HG03196 (cell line): ENCODE measurements around the gene SMG9.

ENCODE experiments used
- ATAC-seq: cut with Tn5 transposase; IDR thresholded peaks from one replicate; pipeline ENCODE4 v1.9.1; 2021; ENCODE audit not compliant: unreplicated experiment

Gene SMG9

DNA sequence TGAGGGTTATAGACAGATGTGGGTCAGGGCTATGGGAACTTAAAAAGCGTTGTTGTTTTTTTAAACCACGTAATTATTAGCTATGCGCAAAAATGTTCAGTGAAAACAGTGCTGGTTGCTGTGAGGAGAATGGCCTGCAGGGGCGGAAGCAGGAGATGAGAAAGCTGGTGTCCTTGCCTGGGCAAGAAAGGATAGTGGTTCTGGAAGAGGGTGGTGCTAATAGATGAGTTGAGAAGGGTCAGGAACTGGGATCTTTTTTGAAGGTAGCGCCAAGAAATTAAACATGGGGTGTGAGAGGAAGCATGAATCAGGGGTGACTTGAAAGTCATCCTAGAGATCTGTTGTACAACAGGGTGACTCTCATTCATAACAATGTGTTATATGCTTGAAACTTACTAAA lies 4.8 kb upstream of the SMG9 start:
- ATAC-seq: no peak

DNA sequence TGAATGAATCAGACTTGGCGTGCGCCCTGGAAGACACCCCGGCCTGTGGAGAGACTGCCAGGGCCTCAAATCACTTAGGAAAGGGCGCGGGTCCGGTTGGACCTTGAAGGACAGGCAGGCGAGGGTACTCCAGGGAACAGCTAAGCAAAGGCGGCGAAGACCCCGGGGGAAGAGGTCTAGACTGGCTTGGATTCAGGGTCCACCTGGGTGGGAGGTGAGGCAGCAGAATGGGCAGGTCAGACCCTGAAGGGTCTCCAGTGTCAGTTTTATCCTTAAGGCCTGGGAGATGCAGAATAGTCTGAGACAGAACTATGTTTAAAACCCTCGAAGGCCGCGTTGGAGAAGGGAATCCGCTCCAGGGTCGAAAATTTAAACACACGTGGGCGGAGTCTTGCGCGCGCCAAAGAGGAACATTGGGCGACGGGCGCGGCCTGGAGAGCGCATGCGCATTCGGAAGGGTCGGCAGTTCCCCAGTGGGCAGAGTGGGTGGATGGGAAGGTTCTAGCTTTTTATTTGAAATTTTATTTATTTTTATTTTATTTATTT lies 567 bp upstream of the SMG9 start:
- ATAC-seq: peak; percentile 14

DNA sequence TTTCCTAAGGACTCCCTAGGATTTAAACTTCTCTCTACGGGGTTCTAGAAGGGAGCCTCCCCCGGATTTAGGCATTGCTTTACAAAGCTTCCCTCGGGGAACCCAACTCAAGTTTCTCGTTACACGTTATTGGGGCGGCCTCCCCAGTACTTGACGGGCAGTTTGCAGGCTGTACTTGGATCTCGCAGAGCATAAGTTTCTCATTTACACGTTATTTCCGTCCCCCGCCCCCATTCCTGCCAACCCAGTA lies 584 bp downstream of the SMG9 start:
- ATAC-seq: no peak

DNA sequence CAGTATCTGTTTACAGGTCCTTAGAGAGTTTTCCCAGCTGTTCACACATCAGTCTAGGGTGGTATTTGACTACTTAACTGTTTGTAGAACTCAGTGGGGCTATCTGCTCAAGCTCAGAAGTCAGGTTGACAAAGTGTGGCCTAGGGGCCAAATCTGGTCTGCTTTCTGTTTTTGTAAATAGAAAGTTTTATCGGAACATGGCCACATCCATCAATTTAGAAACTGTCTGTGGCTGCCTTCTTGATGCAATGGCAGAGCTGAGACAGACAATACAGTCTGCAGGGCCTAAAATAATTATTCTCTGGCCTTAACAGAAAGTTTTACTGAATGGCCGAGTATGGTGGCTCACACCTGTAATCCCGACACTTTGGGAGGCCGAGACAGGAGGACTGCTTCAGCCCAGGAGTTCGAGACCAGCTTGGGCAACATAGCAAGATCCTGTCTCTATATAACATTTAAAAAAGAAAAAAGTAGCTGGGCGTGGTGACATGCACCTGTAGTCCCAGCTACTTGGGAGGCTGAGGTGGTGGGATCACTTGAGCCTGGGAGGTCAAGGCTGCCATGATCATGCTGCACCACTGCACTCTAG lies 2.4 kb downstream of the SMG9 start:
- ATAC-seq: no peak

DNA sequence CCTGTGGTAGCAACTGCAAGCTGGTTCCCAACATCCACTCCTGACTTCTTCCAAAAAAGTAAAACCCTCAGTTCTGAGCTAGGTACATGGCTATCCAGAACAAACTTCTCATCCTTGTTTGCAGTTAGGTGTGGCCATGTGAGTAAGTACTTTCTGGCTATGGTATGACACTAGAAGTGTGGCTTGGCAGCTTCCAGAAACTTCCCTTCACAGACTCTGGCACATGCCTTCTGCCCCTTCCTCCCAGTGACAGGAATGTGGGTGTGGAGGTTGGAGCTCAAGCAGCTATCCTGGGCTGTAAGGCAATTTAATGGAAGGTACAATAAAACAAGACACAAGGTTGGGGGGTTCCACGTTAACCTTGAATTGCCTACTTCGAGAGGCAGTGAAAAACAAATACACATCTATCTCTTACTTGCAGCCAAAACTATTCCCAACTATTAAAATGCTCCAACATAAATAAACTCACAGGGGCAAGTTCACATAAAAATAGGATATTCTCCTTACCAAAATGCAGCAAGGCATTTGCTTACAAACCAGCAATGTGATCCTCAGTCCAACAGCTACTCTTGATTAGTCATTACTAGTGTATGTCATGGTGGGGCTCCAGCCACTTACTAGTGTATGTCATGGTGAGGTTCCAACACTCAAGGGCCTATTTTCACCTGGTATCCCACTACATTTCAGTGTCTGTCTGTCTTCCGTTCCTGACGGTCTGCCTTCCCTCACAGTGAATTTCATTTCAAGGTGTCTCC lies 3.1 kb downstream of the SMG9 start:
- ATAC-seq: no peak

DNA sequence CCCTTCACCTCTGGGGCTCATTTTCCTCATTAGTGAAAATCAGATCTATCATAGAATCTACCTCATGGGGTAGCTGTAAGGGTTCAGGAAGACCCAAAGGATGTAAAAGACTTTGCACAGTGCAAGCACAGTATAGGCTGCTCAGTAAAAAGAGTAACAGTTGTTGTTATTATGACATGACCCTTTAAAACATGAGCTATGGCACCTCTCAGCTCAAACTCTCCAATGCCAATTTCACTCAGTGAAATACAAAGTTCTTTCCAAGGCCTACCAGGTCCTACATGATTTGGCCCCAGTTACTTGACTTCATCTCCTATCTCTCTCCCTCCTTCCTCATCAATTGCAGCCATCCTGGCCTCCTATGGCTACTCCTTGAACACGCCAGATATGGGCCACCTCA lies 4.9 kb downstream of the SMG9 start:
- ATAC-seq: no peak

DNA sequence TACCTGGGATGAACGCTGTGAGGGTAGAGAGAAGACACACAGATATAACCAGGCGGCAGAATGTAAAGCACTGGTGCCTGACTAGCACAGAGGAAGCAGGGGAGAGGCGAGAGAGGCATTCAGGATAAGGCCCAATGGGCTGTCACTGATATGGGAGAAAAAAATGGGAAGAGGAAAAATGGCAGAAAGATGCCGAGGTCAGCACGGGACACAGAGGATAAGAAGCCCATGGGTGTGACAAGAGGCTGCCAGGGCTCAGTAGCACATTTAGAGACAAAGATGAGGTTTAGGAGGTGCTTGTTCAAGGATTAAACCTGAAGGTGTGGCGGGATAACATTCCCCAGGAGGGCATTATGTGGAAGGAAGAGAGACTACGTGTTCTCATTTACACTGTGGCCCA lies 5.6 kb downstream of the SMG9 start:
- no peak for ATAC-seq

DNA sequence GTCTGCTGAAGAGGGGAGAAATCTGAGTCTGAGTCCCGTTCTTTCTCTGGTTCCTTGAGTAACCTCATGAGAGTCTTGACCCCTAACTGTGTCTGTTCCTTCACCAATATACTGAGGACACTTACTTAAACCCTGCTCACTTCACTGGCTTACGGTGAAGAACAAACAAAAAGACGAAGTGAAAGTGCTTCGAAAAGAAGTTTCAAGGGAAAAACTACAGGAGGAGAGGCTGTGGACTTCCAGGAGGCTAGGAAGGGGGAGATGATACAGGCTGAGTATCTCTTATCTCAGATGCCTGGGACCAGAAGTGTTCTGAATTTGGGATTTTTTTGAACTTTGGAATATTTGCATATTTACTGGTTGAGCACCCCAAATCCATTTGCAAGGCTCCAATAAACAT lies 6.1 kb downstream of the SMG9 start:
- no peak for ATAC-seq

DNA sequence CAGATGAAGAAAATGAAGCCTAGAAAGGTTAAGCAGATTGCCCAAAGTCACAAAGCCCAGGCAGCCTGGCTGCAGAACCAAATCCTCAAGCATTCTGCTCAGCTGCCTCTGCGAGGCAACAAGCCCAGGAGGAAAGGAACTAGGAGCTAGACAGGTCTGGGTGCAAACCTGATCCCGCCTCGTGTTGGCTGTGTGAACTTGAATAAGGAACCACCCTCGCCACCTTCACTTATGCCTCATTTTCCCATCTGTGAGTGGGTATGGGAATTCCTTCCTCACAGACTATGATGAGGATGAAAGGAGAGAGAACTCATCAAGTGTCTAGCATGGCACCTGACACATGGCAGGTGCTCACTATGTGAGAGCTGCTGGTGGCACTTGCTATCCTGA lies 6.6 kb downstream of the SMG9 start:
- ATAC-seq: no peak

DNA sequence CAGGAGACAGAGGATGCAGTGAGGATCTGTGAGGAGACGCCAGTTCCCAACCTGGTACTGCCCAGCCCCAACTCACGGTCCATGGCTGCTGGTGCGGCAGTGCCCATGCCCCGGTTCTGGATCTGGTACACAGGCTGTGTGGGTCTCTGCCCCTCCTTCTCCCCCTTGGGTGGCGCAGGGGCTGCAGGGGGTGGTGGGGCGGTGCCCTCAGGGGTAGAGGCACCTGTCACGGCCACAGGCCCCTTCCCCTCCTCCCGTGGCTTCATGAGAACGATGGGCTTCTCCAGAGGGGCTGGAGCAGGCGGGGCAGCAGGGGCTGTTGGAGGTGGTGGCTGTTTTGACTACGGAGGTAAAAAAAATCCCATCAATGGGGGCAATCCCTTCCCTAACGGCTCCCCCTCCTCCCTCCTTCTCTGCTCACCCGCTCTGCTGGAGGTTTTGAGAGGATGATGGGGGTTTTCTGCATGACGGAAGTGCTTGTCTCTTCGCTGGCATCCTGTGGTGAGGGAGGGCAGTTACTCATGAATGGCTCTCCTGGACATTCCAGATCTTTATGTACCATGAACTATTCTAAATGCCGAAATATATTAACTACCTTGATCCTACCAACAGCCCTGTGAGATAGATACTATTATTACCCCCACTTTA lies 7.1 kb downstream of the SMG9 start:
- no peak for ATAC-seq

DNA sequence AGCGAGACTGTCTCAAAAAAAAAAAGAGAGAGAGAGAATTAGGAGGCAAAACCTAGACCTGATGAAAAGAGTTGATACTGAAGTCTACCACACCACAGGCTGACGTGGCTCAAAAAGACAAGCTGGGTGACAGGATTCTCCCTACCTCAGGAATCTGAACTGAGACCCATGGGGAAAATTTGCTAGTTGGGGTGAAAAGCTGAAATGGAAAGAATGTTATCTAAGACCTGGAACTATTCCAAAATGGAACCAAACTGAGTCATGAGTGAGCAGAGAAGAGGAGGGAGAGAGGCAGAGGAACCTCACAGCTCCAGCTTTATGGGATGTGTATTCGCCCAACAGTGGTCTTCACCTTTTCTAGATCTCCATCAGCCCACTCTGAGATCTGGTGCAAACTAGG lies 11.7 kb downstream of the SMG9 start:
- no peak for ATAC-seq

DNA sequence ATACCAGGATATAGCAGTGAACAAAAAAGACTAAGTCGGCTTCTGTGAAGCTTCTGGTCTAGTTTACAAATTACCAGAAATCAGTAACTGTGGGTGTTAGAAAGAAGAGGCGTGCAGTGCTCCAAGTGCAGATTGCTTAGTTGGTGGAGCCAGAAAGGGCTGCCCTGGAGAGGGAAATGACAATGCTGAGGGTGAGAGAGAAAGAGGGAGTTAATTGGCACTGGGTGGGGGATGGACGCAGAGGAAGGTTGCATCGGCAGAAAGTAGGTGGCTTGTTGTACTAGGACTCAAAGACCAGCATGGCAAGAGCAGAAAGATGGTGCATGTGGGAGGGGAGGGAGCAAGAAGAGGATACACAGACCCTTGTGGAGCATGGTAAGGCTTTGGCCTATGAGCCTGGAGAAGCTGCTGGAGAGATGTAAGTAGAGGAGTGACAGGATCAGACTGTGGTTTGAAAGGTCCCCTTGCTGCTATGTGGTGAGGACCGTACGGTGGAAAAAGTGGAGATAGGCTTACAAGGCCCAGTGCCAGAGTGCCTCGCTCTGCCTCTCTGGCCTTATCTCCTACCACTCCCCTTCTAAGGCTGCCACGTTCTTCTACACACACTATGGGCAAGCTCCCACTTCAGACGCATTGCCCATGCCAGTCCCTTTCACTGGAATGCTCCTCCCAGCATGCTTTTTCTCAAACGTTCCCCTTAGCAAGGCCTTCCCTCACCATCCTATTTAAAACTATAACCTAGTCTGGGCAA lies 13.5 kb downstream of the SMG9 start:
- ATAC-seq: no peak

DNA sequence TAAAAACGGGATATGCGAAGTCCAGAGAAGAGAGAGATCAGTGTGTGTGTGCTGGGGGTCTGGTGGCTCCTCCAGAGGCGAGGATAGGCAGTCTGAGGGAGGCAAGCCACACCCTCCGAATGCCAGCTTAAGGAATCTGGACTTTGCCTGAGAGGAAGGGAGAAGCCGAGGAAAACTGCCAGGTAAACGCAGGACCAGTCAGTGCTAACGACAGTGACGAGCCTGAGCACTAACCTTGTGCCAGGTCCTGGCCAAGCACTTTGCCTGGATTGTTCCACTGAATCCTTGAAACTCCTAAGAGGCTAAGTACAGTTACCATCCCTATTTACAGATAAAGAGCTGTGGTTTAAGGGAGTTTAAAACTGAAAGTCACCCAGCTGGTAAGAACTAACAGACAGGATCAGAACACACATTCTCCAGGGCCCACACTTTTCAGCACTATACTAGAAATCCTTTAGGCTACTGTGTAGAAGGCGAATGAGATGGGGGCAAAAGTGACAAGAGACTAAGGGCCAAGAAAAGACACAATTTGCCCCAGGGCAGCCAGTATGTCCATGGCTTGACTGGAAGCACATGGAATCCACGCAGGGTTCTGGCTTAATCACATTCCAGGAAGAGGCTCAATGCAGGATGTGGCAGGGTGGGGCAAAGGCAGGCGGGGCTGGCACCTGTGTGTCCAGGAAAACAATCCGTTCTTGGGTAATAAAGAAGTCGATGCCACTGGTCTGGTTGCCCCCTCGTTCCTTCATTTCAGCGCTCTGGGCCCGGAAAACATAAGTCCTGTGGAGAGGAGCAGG lies 15.1 kb downstream of the SMG9 start:
- no peak for ATAC-seq

DNA sequence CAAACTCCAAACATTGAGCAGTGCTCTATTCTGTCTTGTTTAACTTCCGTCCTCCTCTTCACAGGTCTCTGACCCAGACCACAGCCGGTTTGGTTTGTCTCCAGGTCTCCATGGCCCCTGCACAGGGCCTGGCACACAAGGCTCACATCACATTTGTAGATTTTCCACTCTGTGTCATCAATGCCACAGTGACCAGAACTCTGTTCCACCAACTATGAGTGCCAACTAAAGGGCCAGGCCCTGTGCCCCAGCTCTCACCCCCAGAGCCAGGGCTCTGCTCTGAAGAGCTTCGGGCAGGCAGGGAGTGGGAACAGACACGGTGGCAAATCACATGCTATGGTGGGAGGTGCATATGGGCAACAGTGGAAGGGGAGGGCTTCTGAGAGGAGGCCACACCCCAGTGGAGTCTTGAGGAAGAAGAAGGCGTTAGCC lies 16.0 kb downstream of the SMG9 start:
- ATAC-seq: no peak

DNA sequence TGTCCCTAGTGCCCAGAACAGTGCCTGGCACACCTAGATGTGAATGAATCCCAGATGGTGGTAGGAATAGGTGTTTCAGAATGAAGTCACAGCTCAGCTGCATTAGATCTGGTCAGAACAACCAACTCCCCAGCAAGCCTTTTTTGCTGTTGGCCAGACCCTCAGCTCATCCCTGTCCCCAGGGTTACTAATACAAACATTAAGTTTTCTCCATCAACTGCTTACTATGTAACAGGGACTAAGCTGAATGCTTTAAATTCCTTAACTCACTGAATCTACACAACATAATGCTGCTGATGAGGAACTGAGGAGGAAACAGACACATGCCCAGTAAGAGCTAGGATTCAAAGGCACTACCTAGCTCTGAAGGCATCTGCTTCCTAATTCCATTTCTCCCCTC lies 18.8 kb downstream of the SMG9 start:
- no peak for ATAC-seq

DNA sequence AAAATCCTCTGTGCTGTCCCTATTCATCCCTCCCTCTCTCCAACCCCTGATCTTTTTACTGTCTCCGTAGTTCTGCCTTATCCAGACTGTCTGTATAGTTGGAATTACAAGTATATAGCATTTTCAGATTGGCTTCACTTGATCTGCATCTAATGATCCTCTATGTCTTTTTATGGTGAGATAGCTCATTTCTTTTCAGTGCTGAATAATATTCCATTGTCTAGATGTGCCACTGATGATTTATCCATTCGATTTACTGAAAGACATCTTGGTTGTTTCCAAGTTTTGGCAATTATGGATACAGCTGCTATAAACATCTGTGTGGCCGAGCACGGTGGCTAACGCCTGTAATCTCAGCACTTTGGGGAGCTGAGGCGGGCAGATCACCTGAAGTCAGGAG lies 19.7 kb downstream of the SMG9 start:
- ATAC-seq: no peak

DNA sequence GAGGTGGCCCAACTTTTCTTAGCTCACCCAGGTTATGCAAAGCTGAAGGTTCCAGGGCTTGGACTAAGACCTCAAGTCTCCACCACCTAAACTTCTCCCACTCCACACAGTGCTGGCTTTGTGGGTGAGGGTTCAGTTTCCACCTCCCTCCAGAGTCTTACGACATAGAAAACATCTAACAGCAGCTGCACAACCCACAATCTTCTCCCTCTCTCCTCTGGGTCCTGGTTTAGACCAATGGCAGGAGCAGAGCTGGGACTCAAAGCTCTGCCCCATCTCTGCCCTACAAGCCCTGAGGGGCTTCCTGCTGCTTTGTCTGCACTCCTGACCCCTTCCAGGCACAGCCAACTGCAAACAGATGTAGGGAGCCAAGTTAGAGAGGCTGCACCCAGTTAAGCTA lies 22.9 kb downstream of the SMG9 start:
- ATAC-seq: no peak

DNA sequence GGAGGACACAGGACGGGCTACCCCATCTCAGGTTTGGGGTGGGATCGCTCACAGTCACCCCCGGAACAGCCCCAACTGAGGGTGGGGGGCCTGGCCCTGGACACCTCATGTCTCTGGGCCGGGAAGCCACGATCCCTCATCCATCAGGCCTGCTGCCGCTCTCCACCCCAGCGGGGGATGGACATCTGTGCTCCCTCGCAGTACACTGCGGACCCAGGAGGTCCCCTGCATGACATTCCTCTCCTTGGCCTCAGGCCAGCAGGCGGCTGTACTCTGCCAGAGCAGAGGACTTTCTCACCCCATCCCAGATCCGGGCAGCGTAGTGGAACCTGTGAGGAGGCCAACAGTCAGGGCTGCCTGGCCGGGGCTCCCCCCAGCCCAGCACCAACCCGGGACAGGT lies 23.4 kb downstream of the SMG9 start:
- no peak for ATAC-seq

DNA sequence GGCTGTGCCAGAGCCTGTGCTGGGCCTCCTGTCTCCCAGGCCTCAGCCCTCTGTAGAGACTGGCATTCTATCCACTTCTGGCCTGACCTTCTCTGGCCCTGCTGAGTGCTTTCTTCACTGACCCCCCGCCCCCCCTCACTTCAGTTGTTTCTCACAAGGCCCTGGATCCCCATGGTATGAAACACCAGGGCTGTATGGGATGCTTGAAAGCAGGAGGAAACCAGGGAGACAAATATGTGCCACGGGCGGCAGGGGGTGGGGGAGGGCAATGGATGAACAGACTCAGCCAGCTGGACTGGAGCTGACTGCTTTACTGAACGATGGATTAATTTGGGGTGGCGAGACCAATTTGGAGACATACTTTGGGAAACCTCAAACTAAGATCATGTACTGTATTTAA lies 24.8 kb downstream of the SMG9 start:
- no peak for ATAC-seq

DNA sequence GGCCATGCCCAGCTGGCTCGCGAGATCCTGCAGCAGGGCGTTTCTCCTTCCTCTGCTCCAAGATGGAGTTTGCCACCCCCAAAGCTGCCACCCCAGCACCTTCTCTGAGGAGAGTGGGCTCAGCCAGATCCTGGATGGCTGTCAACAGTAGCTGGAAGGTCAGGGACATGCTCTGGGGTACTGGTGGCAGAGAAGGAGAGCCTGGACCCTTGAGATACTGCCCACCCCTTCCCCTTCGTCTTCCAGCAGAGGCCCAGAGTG lies 27.2 kb downstream of the SMG9 start:
- no peak for ATAC-seq
